CD4-positive, alpha-beta T cell treated with Interferon gamma for 1 hour (primary cell): ENCODE measurements around the gene RMI2.

Experiments
- DNase-seq: peaks from one replicate; pipeline ENCODE4 v3.0.0-alpha.2; 2020

RMI2 gene

DNA sequence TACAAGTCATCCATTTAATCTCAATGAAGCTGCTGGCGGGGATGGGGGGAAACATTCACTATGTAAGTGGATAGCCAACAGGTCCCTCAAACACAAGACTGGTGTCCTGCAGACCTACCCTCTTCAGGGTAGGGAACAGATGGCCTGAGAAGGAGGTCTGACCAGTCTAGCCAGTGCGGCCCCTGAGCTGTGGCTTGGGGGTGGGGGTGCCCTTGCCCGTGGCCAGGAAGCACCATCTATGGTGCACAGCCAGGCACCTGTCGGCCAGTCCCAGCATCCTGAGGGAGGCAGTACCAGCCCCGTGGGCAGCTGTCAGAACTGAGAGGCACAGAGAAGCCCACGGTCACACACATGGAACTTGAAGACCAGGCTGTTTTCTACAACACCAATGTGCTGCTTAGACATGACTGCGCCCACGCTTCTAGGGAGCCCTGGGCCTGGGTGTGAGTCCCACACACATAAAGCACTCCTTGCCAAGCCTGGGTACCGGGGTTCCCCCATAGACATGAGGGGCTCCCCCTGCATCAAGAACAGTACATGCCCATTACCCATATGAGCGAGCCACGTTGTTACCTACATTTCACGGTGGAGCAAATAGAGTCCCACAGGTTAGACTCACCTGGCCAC, 40.9 kb downstream of the RMI2 start:
- DNase-seq: no peak

DNA sequence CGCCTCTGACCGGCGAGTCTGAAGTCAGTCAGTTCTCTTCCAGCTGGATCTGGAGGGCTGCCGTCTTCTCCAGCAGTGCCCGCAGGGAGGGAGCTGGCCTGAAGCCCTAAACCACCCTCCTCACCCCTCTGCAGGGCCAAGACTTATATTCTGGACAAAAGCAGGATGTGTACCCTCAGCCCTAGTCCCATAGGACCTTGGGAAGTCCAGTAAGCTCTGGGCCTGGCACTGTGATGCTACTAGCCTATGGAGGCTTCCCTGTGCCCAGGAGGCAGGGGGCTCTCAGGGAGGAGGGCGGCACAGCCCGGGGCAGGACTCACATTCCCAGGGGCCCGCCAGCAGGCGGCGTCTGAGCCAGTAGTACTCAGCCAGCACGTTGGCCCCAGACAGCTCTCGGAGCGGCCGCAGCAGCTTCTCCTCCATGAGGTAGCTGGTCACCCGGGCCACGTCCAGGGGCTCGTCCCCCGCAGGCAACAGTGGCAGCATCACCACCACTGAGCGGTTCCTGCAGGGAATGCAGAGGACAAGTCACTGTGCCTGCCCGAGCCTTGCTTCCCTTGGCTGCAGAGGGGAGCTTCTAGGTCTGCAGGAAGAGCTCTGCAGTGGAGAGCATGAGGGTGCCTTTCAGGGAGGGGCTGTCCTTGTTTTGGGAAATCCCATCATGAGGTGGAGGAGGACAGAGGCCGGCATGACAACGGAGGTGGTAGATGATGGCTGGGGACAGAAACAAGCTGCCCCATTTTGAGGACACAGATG, 41.7 kb downstream of the RMI2 start:
- DNase-seq: no peak

DNA sequence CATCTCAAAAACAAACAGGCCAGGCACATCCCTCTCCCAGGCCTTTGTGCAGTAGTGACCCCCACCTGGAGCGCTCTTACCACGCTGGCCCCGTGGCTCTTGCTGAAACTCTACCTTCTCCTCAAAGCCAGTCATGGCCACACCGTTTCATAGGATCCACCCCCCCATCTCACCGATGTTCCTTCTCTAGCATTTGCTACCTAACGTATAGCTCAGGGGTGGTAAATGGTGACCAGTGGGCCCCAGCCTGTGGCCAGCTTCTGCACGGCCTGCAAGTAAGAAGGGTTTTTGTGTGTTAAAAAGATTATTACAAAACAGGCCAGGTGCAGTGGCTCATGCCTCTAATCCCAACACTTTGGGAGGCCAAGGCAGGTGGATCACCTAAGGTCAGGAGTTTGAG, 43.8 kb downstream of the RMI2 start:
- DNase-seq: no peak

DNA sequence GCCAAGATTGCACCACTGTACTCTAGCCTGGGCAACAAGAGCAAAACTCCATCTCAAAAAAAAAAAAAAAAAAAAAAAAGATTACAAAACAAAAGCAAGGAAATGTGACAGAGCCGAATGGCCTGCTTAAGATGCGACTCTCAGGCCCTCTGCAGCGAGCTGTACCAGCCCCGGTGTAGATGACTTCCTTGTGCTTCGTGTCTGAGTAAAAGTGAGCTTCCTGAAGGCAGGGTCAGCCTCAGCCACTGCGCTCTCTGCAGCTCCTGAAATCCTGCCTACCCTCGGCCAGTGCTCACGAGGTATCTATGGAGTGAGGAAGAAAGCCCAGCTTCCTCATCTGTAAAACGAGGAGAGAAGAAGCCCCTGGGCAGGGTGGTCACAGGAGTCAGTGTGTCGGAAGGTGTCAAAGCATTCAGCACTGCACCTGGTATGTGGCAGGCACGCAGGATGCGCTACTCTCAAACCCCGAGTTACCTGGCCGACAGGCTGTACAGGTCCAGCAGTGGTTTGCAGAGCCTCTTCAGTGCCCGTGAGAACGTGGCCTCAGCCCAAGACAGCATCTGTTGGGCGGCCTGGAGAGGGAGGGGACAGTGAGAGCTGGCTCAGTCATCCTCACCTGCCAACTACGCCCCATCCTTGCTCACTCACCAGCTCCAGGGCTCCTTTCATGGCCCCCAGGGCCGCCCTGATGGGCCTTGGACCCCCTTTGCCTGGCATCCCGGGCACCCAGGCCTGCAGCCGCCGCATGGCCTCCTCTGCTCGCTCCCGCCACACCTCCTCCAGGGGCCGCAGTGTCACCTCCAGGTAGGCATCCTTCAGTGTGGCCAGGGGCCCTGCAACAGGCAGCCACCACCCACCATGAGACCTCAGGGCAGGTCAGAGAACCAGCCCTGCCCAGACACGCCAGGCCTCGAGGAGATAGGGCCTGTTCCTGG, 44.6 kb downstream of the RMI2 start:
- DNase-seq: no peak

DNA sequence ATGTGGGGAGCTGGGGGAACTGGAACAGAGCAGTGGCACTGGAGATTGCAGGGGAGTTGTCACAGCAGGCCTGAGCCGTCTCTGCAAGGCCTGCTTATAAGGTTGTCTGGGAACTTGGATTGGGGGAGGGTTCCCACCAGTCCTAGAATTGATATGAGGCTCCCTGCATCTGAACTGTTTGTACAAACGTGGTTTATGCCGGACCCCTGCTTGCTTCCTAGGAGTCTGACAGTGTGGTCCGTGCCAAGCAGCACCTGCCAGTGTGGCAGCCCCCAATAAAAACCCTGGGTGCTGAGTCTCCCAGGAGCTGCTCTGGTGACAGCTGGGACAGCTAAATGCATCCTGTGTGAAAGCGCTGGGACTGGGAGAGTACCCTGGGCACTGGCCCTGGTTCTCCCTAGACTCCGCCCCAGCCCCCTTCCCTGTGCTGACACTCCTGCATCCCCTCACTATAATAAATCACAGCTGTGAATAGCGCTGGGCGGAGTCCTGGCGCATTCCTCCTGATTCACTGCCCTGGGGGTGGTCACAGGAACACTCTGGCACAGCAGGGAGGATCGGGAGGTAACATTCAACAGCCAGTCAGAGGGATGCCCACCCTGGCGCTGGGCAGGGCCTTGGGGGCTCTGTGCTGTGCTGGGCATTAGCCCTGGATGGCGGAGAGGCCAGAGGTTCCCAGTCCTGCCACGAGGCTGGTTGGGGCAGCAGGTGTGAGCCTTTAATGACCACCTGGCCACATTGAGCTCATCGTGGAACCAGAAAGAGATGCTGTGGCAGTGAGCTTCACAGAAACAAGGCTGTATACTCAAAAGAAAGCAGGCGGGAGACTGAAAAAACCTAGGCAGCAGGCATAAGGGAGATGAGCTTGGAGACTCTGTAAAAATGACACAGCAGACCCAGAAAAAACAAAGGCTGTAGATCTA, 45.6 kb downstream of the RMI2 start:
- no peak for DNase-seq

DNA sequence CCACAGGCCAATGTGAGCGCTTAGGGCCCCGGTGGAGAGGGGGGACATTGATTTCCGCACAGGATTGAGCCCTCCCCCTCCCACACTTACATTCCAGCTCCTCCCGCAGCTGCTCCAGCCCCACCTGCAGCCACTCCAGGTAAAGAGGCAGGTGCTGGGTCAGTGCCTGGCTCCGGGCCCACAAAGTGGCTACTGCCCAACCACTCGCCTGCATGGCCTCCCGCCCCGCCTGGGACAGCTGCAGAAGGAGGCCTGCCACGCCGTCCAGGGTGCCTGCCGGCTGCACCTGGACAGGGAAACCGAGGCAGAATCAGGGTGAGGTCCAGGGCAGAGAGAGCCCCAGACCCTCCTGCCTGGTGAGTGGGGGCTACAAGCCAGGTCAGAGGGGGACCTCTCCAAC, 46.3 kb downstream of the RMI2 start:
- no peak for DNase-seq

DNA sequence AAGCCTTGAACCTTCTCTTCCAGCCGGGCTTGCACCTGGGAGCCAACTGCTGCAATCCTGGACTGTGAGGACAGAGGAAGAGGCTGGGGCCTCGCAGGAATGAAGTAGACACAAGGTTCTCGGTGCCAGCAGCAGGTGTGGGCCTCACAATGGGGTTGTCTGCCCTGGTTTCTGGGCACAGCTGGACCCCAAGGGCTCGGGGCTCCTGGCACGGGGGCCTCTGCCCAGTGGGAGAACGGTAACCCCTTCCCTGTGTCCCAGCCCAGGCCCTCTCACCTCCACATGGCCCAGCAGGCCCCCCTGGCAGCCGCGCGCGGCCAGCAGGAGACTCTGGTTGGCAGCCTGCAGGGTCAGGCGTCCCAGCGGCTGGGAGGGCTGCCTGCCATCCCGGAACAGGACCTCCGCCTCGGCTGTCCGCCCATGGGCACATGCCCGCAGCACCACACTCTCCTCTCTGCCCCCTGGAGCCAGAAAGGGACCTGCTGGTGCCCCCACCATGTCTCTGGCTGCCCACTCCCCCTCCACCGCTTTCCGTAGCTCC, 46.9 kb downstream of the RMI2 start:
- no peak for DNase-seq

DNA sequence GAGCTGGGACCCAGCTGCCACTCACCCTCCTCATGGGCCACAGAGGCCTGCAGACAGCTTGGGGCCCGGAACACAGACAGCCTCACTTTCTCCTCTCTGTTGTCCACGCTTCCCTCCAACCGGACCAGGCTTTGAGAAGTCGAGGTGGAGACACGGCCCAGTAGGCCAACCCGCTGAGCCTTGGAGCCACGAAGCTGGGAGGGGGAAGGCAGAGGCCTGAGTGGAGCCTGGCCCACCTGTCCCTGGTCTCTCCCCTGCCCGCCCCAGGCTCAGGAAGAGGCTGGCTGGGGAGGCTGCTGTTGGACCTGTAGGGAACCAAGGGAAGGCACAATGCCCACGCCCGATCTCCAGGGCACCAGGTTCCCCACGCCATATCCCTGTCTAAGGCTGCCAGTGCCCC, 48.1 kb downstream of the RMI2 start:
- no peak for DNase-seq

DNA sequence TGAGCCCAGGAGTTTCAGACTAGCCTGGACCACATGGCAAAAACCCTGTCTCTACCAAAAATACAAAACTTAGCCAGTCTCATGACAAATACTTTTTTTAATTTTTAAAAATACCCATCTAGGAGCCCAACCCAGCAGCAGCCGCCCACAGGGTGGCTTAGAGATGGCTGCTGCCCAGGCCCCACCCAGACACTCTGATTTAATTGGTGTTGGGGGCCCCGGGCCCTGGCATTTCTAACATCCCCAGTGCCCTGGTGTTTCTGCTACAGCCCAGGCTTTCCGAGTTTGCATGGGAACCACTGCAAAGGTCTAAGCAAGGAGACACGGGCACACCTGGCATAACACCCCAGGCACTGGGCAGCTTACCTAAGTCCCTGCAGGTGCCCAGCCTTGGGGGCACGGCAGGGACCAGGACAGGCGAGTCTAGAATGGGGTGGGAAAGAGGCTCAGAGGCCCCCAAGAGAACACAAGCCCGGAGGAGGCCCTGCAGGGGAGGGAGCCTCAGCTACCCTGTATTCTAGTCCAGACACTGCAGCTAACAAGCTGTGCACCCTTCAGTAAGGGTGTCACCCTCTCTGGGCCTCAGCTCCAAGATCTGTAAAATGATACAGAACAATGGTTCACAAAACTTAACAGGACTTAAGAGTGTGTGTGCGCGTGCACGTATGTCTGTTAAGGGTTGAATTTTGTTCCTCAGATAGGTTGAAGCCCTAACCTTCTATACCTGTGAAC, 48.8 kb downstream of the RMI2 start:
- no peak for DNase-seq

DNA sequence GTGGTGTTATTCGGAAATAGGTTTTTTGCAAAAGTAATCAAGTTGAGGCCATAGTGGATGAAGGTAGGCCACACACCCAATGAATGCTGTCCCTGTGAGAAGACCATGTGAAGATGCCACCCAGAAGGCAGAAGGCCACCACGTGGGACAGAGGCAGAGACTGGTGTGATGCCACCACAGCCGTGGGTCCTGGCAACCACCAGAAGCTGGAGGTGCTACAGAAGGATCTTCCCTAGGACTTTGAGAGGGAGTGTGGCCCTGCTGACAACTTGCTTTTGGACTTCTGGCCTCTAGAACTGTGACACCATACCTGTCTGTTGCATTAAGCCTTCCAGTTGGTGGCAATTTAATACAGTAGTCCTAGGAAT, 49.3 kb downstream of the RMI2 start:
- DNase-seq: no peak

DNA sequence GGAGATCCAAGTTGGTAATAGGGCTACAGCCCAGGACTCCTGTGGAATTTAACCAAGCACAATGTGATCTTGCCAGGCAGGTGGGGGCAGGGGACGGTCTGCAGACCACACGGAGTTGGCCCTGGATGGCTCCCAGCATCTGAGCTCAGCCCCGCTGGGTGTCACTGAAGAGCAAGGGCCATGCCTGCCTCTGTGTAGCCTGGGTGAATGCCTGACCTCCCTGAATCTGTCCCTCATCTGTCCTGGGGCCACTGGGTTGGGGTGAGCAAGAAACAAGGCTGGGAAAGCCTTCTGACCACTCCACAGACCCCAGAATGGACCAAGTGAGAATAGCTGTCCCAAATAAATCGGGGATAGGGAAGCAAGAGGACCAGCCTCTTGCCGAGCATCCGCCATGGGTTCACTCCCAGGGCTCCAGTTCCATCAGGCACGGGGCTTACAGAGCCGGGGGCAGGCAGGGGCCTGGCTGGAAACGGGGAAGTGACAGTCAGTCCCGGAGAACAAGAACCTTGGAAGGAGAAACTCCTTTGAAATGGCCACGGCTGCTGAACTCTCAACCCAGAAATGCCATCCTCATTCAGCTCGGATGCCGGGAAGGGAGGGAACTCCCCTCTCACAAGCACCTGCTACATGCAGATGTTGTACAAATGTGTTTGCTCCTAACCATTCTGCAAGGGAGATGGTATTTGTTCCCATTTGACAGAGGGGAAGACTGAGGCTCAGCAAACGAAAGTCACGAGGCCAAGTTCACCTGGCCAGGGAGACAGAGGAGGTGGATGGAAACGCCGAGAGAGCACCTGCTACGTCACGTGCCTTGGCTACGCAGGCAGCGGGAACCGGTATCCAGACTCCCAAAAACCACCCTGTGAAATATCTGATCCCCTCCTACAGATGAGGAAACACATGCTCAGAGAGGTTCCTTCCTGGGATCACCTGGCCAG, 50.0 kb downstream of the RMI2 start:
- no peak for DNase-seq

DNA sequence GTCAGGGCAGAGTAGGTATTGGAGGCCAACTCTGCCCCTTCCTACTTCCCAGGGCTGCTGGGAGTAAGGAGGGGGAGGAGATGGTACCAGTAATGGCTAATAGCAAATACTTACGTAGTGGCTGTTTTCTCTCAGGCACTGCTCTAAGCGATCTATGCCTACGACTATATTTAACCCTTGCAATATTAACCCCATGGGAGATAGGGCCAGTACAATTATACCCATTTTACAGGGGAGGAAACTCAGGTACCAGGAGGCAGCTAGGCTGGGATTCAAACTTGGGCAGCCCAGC, 50.6 kb downstream of the RMI2 start:
- no peak for DNase-seq

DNA sequence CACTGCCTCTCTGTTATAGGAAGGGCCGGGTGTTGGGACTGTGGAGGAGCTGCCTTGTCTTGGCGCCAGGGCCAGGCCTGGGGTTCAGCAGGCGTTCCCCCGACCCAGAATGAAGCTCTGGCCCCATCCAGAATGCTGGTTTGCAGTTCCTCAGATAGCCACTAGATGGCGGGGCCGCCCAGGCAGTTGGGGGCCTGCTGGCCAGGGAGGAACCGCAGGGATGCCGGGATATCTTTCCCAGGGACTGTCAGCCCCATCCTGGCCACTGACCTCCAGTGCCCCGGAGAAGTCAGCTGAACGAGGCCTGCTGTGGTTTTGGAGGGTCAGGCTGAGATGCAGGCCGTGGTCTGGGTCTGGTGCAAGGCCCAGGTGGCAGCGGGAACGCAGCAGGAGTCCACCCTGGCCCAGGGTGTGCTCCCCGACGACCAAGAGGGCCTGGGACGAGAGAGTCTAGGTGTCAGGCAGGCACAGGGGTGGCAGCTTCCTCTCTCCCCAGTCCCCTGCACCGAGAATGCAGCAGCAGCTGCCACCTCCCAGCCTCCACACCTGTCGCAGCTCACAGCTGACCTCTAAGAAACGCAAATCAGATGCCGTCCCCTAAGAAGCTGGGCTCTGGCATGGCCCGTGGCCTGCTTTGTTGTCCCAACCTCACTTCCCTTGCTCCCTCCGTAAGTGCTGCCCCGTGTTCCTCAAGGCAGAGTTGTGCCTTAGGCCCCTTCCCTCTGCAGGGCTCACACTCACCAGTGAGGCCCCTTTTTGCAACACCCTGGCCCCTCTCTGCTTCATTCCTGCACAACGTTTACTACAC, 51.2 kb downstream of the RMI2 start:
- DNase-seq: peak; percentile 39

DNA sequence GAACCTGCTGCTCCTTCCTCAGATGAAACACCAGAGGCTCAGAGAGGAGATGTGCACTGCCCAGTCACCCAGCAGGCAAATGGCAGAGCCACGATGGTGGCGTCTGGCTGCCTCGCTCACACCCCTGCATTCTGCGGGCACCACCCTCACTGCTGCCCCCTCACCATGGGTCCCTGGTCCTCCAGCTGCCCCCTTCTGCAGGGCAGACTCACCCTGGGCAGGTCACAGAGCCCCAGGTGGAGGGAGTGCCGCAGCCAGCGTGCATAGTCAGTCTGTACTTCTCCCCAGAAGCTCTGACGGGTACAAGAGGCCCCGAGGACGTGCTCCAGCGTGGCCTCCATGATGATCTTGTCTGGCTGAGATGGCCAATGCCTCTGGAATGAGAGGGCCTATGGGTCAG, 52.9 kb downstream of the RMI2 start:
- DNase-seq: no peak

DNA sequence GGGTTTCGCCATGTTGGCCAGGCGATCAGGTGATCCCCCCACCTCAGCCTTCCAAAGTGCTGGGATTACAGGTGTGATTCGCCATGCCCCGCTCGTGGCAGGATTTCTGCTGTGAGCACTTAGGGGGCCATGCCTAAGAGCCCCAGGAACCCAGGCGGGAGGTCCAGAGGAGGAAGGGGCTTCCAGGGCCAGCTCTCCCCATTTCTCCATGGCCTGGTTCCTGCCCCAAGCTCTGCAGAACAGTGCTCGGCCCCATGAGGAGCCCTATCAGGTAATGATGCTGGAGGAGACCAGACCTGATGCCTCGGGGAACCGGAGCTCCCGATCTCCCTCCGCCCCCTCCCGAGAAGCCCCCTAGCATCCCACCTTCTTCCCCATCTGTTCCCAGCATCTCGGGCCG, 53.6 kb downstream of the RMI2 start:
- DNase-seq: no peak

DNA sequence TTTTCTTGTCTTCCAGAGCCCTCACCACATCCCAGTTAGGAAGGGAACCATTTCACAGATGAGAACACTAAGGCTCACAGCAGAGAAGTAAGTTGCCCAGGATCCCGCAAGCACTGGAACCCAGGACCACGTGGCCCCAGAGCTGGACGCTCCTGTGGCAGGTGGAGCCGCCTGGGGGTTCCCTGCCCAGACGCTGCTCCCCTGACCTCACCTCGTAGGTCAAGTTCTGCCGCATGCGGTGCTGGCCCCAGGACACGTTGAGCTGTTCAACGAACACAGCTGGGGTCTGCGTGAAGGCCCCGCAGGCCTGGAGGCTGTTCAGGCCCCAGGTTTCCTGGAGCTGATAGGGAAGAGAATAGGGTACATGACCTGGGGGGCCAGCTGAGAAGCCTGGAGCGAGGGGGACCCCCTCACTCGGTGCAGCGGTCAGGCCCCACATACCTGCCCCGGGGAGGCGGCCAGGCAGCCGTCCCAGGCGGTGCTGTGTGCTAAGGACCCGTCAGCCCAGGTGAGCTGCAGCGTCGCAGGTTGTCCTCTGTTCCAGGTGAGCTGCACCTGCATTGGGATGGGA, 54.1 kb downstream of the RMI2 start:
- DNase-seq: no peak

DNA sequence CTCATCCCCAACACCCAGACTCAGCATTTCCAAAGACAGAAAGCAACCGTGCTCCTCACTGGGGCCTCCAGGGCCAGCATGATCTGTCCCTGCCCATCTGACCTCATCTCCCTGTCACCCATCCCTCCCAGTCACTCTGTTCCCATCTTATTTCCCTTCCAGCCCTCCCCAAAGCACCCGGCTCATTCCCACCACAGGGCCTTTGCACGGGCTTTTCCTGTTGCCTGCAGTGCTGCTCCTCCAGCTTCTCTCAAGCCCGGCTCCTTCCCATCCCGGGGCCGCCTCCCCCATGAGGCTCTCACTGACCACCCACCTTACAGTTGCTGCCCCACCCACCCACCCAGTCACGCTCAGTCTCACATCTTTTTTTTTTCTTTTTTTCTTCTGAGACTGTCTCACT, 54.8 kb downstream of the RMI2 start:
- DNase-seq: no peak
